GM21381 (cell line): ENCODE measurements around the gene CALN1.
"Not testable (repeated sequence)": the region's sequence is repeated elsewhere in the genome, so short reads cannot be mapped to it uniquely, and the experiment has no call there.

ENCODE experiments used
- ATAC-seq: cut with Tn5 transposase; IDR thresholded peaks from one replicate; pipeline ENCODE4 v1.9.1; 2021; ENCODE audit warnings: mild to moderate bottlenecking, moderate library complexity; ENCODE audit not compliant: unreplicated experiment

The CALN1 gene

GRCh38 chr7:72106405-72106804, 305.7 kb downstream of the CALN1 start:
- ATAC-seq: no peak

GRCh38 chr7:72101444-72101843, 310.7 kb downstream of the CALN1 start:
- no peak for ATAC-seq

GRCh38 chr7:72099784-72100183, 312.4 kb downstream of the CALN1 start:
- no peak for ATAC-seq

- ATAC-seq: no peak
Measured at GRCh38 chr7:72098807-72099580, 313.1 kb downstream of the CALN1 start.

- ATAC-seq: no peak
Measured at GRCh38 chr7:72097226-72097625, 314.9 kb downstream of the CALN1 start.

GRCh38 chr7:72092769-72093168, 319.4 kb downstream of the CALN1 start:
- no peak for ATAC-seq

- ATAC-seq: no peak
Measured at GRCh38 chr7:72087926-72088325, 324.2 kb downstream of the CALN1 start.

- ATAC-seq: no peak
Measured at GRCh38 chr7:72080865-72081510, 331.1 kb downstream of the CALN1 start.

GRCh38 chr7:72080341-72080766, 331.8 kb downstream of the CALN1 start:
- no peak for ATAC-seq

GRCh38 chr7:72078856-72079255, 333.3 kb downstream of the CALN1 start:
- ATAC-seq: no peak

- no peak for ATAC-seq
Measured at GRCh38 chr7:72078301-72078700, 333.8 kb downstream of the CALN1 start.

GRCh38 chr7:72077786-72078185, 334.4 kb downstream of the CALN1 start:
- ATAC-seq: no peak

GRCh38 chr7:72072901-72073300, 339.2 kb downstream of the CALN1 start:
- no peak for ATAC-seq

- no peak for ATAC-seq
Measured at GRCh38 chr7:72069263-72069662, 342.9 kb downstream of the CALN1 start.

- not testable (repeated sequence) for ATAC-seq
Measured at GRCh38 chr7:72065764-72066163, 346.4 kb downstream of the CALN1 start.

- no peak for ATAC-seq
Measured at GRCh38 chr7:72064916-72065315, 347.2 kb downstream of the CALN1 start.

- no peak for ATAC-seq
Measured at GRCh38 chr7:72063330-72063729, 348.8 kb downstream of the CALN1 start.

- no peak for ATAC-seq
Measured at GRCh38 chr7:72062666-72063065, 349.5 kb downstream of the CALN1 start.

- no peak for ATAC-seq
Measured at GRCh38 chr7:72059925-72060324, 352.2 kb downstream of the CALN1 start.

- no peak for ATAC-seq
Measured at GRCh38 chr7:72058579-72058978, 353.6 kb downstream of the CALN1 start.

GRCh38 chr7:72057796-72058195, 354.3 kb downstream of the CALN1 start:
- ATAC-seq: no peak

- no peak for ATAC-seq
Measured at GRCh38 chr7:72057231-72057630, 354.9 kb downstream of the CALN1 start.
